Adrenal gland (tissue), 12 donors: ENCODE results near the gene AFMID. TPM values are rescaled to one million over a fixed set of nuclear protein-coding genes. Genes with fewer than 3 reads are reported as not detected.

ENCODE experiments used
- DNase-seq, 7 donors: peaks; one replicate each; pipeline ENCODE4 v3.0.0-alpha.2; 2019 to 2020
- H3K27ac ChIP-seq, 5 donors: fragments of 200-600 bp; sonication (generic) in 4 of 5; 1 replicate in 3 of 5; 2 replicates in 2 of 5; pipeline versions ENCODE4 v1.5.1 to v1.8.0; 2016 to 2020; ENCODE audit warnings: mild to moderate bottlenecking in 1 of 5
- H3K27me3 ChIP-seq: fragments of 200-600 bp; 2 replicates; pipeline ENCODE4 v1.8.0; 2021
- H3K36me3 ChIP-seq, 2 donors: fragments of 200-600 bp; replicated peaks in 1 of 2; 1 replicate in 1 of 2; 2 replicates in 1 of 2; pipeline versions ENCODE4 v1.5.1 to v1.8.0; 2018 to 2022
- H3K4me1 ChIP-seq, 2 donors: fragments of 200-600 bp; replicated peaks in 1 of 2; 1 replicate in 1 of 2; 2 replicates in 1 of 2; pipeline versions ENCODE4 v1.5.1 to v1.8.0; 2018 to 2021
- H3K4me3 ChIP-seq, 4 donors: fragments of 200-600 bp; sonication (generic) in 3 of 4; one replicate each; pipeline ENCODE4 v1.5.1; 2016 to 2018
- H3K9me3 ChIP-seq, 3 donors: fragments of 200-600 bp; sonication (generic) in 1 of 3; replicated peaks in 1 of 3; 1 replicate in 2 of 3; 2 replicates in 1 of 3; pipeline versions ENCODE4 v1.5.1 to v1.8.0; 2016 to 2021
- POLR2A ChIP-seq, 2 donors: fragments of 450-650 bp; IDR thresholded peaks; one replicate each; pipeline ENCODE4 v1.6.1; 2017; ENCODE audit warnings: antibody characterized with exemption in 2 of 2, mild to moderate bottlenecking in 2 of 2, moderate library complexity in 1 of 2
- WGBS, 4 donors: extraction: QIAGEN DNeasy Blood & Tissue Kit in 2 of 4; methylation state at CpG; one replicate each; pipeline versions ENCODE4 v1.1.5 to v1.1.7; 2013 to 2017; 5-methylcytosine and 5-hydroxymethylcytosine counted together
- intact Hi-C, 2 donors: fragments of 100-400 bp; cut with DNase I; formaldehyde crosslinking; loops; one replicate each; pipeline versions ENCODE4 v1.14.1 to v1.15.0; 2022 to 2023
- polyA plus RNA-seq, 3 donors: library from polyadenylated mRNA; stranded (reverse); fragments of 200-250 nt in 2 of 3; fragments of 350-450 nt in 1 of 3; fragmentation: Illumina TruSeq in 1 of 3; extraction: RNeasy Lipid Tissue Mini Kit (QIAGEN cat#74804) in 1 of 3; gene quantifications; one replicate each; pipeline ENCODE4 v1.2.3, GENCODE V29; 2013 to 2014
- total RNA-seq, 9 donors: library from RNA; depleted of rRNA in 4 of 9; stranded (reverse); fragments of >200 nt in 4 of 9; fragments of 120-200 nt in 1 of 9; fragmentation: NEBNext Ultra II Directional in 1 of 9; extraction: Animal tissue kit (Norgen Biotek cat#: 25700) in 1 of 9; gene quantifications; one replicate each; pipeline versions ENCODE4 v1.1.0 to v1.2.4, GENCODE V29; 2013 to 2023
- TF ChIP-seq, protein P1 (sequence below), 6 experiments: fragments of 450-650 bp in 4 of 6; fragments of 200-600 bp in 2 of 6; sonication (generic) in 1 of 6; IDR thresholded peaks; 1 replicate in 5 of 6; 2 replicates in 1 of 6; pipeline versions ENCODE4 v1.5.1 to v1.8.0; 2016 to 2021; ENCODE audit warnings: antibody characterized with exemption in 6 of 6, mild to moderate bottlenecking in 2 of 6, moderate library complexity in 1 of 6
- donor health status: healthy with polysubstance abuse.
- donor health status: Bipolar disorder and iron deficiency.
- donor health status: DM: yes; HTN: yes; CAD: no.
- donor health status: DM: no; HTN: no; CAD: no.
- donor health status: DM: no; HTN: no; CAD: no.
- donor health status: DM: yes; HTN: yes; CAD: no.

Gene AFMID
- total and polyA plus RNA-seq, 12 donors, result 4.5 to 32.9 (median 16.9) TPM

DNA sequence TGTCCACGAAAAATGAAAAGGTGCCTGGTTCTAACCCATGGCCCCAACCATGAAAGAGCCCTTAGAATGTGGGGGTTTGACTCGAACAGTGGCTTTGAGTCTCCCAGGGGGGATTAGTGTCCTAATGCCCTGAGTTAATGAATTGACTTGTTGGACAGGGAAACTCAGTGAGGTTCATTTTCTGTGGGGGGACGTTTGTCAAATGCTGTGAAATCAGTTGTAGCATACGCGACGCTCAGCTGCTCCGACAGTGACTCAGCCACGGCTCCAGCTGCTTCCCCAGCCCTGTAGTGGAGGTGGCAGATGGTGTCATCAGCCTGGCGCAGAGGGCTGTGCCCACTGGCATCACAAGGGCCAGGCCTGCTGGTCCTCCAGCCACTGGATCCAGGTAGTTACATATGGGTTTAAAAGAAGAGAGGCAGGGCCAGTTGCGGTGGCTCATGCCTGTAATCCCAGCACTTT lies 40.3 kb downstream of the AFMID start:
- TF ChIP-seq POLR2A (IDR thresholded peaks at IDR 0.05), result no peak
- TF ChIP-seq, protein P1, sequence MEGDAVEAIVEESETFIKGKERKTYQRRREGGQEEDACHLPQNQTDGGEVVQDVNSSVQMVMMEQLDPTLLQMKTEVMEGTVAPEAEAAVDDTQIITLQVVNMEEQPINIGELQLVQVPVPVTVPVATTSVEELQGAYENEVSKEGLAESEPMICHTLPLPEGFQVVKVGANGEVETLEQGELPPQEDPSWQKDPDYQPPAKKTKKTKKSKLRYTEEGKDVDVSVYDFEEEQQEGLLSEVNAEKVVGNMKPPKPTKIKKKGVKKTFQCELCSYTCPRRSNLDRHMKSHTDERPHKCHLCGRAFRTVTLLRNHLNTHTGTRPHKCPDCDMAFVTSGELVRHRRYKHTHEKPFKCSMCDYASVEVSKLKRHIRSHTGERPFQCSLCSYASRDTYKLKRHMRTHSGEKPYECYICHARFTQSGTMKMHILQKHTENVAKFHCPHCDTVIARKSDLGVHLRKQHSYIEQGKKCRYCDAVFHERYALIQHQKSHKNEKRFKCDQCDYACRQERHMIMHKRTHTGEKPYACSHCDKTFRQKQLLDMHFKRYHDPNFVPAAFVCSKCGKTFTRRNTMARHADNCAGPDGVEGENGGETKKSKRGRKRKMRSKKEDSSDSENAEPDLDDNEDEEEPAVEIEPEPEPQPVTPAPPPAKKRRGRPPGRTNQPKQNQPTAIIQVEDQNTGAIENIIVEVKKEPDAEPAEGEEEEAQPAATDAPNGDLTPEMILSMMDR (IDR thresholded peaks at IDR 0.05), result no peak
- Histone ChIP-seq H3K4me3 (no peak overlapping the region), H3K27me3 (peaks cover 20% of the 10 kb centered on the region), H3K9me3 (no peaks in the 10 kb centered on the region), H3K27ac (no peak overlapping the region), H3K4me1 (no peaks in the 10 kb centered on the region), H3K36me3 (no peaks in the 10 kb centered on the region)
- intact Hi-C loops, result no loop called here
- DNase-seq, result no peak
- 69 to 85% (median 81%) methylated on average over 7 to 10 of the region's 10 CpGs for WGBS, 4 donors

DNA sequence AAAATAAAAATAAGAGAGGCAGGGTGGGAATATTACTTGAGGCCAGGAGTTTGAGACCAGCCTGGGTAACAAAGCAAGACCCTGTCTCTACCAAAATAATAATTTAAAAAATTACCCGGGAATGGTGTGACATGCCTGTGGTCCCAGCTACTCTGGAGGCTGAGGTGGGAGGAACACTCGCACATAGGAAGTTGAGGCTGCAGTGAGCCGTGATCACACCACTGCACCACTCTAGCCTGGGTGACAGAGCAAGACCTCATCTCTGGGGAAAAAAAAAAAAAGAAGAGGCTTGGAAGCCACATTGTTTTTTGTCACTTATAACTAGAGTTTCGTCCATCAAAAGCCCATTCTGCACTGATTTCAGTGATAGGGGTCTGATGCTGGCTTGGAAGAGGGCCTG lies 41.0 kb downstream of the AFMID start:
- no peaks in the 10 kb centered on the region for H3K9me3 ChIP-seq
- 60 to 81% (median 79%) methylated on average over 4 of the region's 4 CpGs for WGBS, 4 donors
- H3K4me1 ChIP-seq, result no peaks in the 10 kb centered on the region
- intact Hi-C loops, result no loop called here
- TF ChIP-seq POLR2A (IDR thresholded peaks at IDR 0.05), result no peak
- TF ChIP-seq, protein P1 (IDR thresholded peaks at IDR 0.05), result no peak
- no peaks in the 10 kb centered on the region for H3K36me3 ChIP-seq
- H3K27ac ChIP-seq, result no peak overlapping the region
- H3K27me3 ChIP-seq, result peaks cover 27% of the 10 kb centered on the region
- DNase-seq, result no peak
- no peak overlapping the region for H3K4me3 ChIP-seq

DNA sequence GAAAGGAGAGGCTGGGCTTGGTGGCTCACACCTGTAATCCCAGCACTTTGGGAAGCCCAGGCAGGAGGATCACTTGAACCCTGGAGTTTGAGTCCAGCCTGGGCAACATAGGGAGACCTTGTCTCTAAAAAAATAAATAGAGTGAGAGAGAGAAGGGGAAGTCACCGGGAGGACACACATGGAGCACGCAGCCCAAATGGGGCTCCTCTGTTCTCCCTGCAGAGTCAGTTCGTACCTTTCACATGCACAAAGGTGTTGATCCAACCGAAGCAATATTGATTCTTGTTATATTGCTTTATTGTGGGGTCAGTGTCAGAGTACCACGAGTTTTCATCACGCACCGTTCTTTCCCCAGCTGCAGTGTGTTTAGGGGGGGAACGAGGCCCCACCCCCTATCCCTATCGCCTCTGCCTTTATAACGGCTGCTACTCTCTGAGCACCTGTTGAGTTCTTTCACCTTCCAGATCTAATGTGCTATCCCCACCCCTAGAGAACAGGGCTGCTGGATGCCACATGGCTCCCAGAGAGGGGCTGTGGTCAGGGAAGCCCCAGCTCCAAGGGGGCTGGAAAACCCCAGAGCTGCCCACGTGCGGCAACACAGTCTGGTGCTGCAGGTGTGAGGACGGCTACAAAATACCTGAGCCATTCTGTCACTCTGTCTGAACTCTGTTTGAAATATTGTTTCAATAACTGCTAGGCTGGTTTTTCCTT lies 43.2 kb downstream of the AFMID start:
- H3K27me3 ChIP-seq, result peaks cover 27% of the 10 kb centered on the region

More for the DNA sequence above, 43.2 kb downstream of the AFMID start:
- intact Hi-C loops, result no loop called here
- WGBS, 4 donors, result 63 to 68% (median 67%) methylated on average over 11 to 13 of the region's 13 CpGs
- TF ChIP-seq, protein P1 (IDR thresholded peaks at IDR 0.05), result no peak
- no peak for TF ChIP-seq POLR2A (IDR thresholded peaks at IDR 0.05)
- H3K4me1 ChIP-seq, result no peaks in the 10 kb centered on the region
- no peak overlapping the region for H3K27ac ChIP-seq
- DNase-seq, result no peak
- H3K9me3 ChIP-seq, result no peaks in the 10 kb centered on the region
- H3K36me3 ChIP-seq, result no peaks in the 10 kb centered on the region
- no peak overlapping the region for H3K4me3 ChIP-seq
